ENCODE measurements around the gene C19orf25. TPM values are rescaled to one million over a fixed set of nuclear protein-coding genes. Genes with fewer than 3 reads are reported as not detected.

The C19orf25 gene
- total RNA-seq, 1 donor from 2014 or later, result 25.0 TPM

- no peak overlapping the region for H3K4me3 ChIP-seq
- no peaks in the 10 kb centered on the region for H3K36me3 ChIP-seq
- TF ChIP-seq POLR2A (IDR thresholded peaks at IDR 0.05) (no peak), POLR2AphosphoS5 (IDR thresholded peaks at IDR 0.05; ENCODE audit: insufficient read depth in 1 of 2, low read depth in 1 of 2) (no peak), CTCF (IDR thresholded peaks at IDR 0.05) (no peak)
- intact Hi-C loops (cut with DNase I), result no loop called here
- peaks cover 34% of the 10 kb centered on the region for H3K4me1 ChIP-seq
- H3K9me3 ChIP-seq, result no peaks in the 10 kb centered on the region
- no peak overlapping the region for H3K27ac ChIP-seq
- no peak for DNase-seq (ENCODE audit: extremely low spot score in 2 of 2)
- peaks cover 42% of the 10 kb centered on the region for H3K27me3 ChIP-seq
Measured at GRCh38 chr19:1450735-1451731, 28.0 kb downstream of the C19orf25 start.

- no peaks in the 10 kb centered on the region for H3K36me3 ChIP-seq
- H3K27ac ChIP-seq, result no peak within 1 kb of the TSS
- intact Hi-C loops (cut with DNase I), result loop anchor here (10.0 kb wide), 1 partner anchor 175 kb away; the partner anchor contains the start of gene FAM174C
- peaks cover 37% of the 10 kb centered on the region for H3K4me1 ChIP-seq
- no peaks in the 10 kb centered on the region for H3K9me3 ChIP-seq
- peaks cover 47% of the 10 kb centered on the region for H3K27me3 ChIP-seq
- no peak within 1 kb of the TSS for H3K4me3 ChIP-seq
- DNase-seq (ENCODE audit: extremely low spot score in 2 of 2), result no peak
- TF ChIP-seq CTCF (IDR thresholded peaks at IDR 0.05), result no peak
- TF ChIP-seq POLR2A (IDR thresholded peaks at IDR 0.05), result no peak
- no peak for TF ChIP-seq POLR2AphosphoS5 (IDR thresholded peaks at IDR 0.05; ENCODE audit: insufficient read depth in 1 of 2, low read depth in 1 of 2)
Measured at GRCh38 chr19:1449467-1450442, 29.3 kb downstream of the C19orf25 start, which contains the start of gene APC2. TSS of gene APC2 (plus strand) at chr19:1450121. CDS start at chr19:1453002, 2,881 bp downstream.

- H3K4me1 ChIP-seq, result peaks cover 30% of the 10 kb centered on the region
- H3K9me3 ChIP-seq, result no peaks in the 10 kb centered on the region
- H3K27ac ChIP-seq, result no peak overlapping the region
- H3K36me3 ChIP-seq, result peaks cover 0 to under 1% of the 10 kb centered on the region in 2 donors
- no peak for TF ChIP-seq POLR2A (IDR thresholded peaks at IDR 0.05)
- TF ChIP-seq POLR2AphosphoS5 (IDR thresholded peaks at IDR 0.05; ENCODE audit: insufficient read depth in 1 of 2, low read depth in 1 of 2), result no peak
- no peak for TF ChIP-seq CTCF (IDR thresholded peaks at IDR 0.05)
- H3K27me3 ChIP-seq, result peaks cover 42% of the 10 kb centered on the region
- intact Hi-C loops (cut with DNase I), result loop anchor here (10.0 kb wide), 1 partner anchor 173 kb away; the partner anchor contains the start of gene FAM174C
- no peak overlapping the region for H3K4me3 ChIP-seq
- DNase-seq (ENCODE audit: extremely low spot score in 2 of 2), result no peak
Measured at GRCh38 chr19:1447944-1448343, 31.1 kb downstream of the C19orf25 start.

- H3K36me3 ChIP-seq, result peaks cover 0 to 5% of the 10 kb centered on the region in 2 donors
- no peak overlapping the region for H3K27ac ChIP-seq
- no peak for DNase-seq (ENCODE audit: extremely low spot score in 2 of 2)
- H3K9me3 ChIP-seq, result no peaks in the 10 kb centered on the region
- peaks cover 27% of the 10 kb centered on the region for H3K4me1 ChIP-seq
- TF ChIP-seq POLR2A (IDR thresholded peaks at IDR 0.05) (no peak), POLR2AphosphoS5 (IDR thresholded peaks at IDR 0.05; ENCODE audit: insufficient read depth in 1 of 2, low read depth in 1 of 2) (no peak), CTCF (IDR thresholded peaks at IDR 0.05) (no peak)
- H3K27me3 ChIP-seq, result peaks cover 40% of the 10 kb centered on the region
- no peak overlapping the region for H3K4me3 ChIP-seq
- intact Hi-C loops (cut with DNase I), result loop anchor here (10.0 kb wide), 1 partner anchor 173 kb away; the partner anchor contains the start of gene FAM174C
Measured at GRCh38 chr19:1447504-1447903, 31.5 kb downstream of the C19orf25 start.
